ENCODE data around the gene TMEM132C. TPM values are rescaled to one million over a fixed set of nuclear protein-coding genes. Genes with fewer than 3 reads are reported as not detected.

The TMEM132C gene
- total RNA-seq, 2 experiments from 2014 or later: not detected

DNA sequence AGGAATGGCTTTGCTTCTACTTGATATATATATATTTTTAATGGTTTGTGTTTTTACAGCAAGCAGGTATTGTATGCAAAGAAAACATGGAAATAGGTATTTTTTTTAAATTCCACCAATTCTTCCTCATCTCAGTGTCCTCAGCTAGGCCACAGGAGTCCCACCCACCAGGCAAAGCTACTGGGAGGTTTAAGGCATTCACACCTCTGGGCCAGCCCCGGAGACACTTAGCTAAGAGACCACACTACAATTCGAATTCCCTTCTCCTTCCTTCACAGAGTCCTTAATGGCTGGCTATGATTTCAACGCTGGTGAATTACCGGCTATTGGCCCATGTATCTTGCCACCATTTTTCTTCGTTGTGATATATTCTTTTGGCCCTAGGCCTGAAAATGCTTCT is 485.4 kb downstream of the TMEM132C start:
- Mint-ChIP-seq H3K4me1 (no peaks in the 10 kb centered on the region), H3K9me3 (ENCODE audit: low read depth) (no peaks in the 10 kb centered on the region), H3K4me3 (no peak overlapping the region), H3K36me3 (ENCODE audit: low read depth) (no peaks in the 10 kb centered on the region), H3K27ac (no peak overlapping the region), H3K27me3 (no peaks in the 10 kb centered on the region)
- ATAC-seq: no peak
- POLR2A ChIA-PET: no interaction called here
- intact Hi-C loops (cut with DNase I, micrococcal nuclease): no loop called here
- no peak for DNase-seq
- CTCF ChIA-PET: interaction anchor here (1.1 kb wide), 1 partner anchor 36 kb away, joined by 3 read pairs; no protein-coding TSS in a partner anchor

DNA sequence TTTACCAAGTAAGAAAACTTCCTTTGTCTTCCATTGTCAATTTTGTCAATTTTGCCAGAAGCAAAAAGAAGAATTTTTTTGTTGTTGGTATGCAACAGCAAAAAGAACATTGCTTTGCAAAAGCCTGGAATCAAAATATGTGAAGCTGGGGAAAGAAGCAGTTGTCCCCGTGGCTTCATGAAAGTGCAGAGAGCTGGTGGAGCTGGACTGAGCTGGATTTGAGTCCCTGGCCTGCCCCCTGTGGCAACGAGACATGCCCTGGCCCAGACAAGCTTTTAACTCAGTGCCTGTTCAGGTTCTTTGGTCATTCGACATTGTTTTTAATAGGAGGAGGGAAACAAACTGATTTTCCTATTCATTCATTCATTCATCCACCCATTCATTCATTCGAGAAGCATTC is 486.5 kb downstream of the TMEM132C start:
- ChIA-PET CTCF (no interaction called here), POLR2A (no interaction called here)
- H3K36me3 Mint-ChIP-seq (ENCODE audit: low read depth): no peaks in the 10 kb centered on the region
- H3K27me3 Mint-ChIP-seq: no peaks in the 10 kb centered on the region
- intact Hi-C loops (cut with DNase I, micrococcal nuclease): no loop called here
- no peak overlapping the region for H3K27ac Mint-ChIP-seq
- no peaks in the 10 kb centered on the region for H3K9me3 Mint-ChIP-seq (ENCODE audit: low read depth)
- H3K4me1 Mint-ChIP-seq: no peaks in the 10 kb centered on the region
- no peak for ATAC-seq
- no peak for DNase-seq
- H3K4me3 Mint-ChIP-seq: no peak overlapping the region

DNA sequence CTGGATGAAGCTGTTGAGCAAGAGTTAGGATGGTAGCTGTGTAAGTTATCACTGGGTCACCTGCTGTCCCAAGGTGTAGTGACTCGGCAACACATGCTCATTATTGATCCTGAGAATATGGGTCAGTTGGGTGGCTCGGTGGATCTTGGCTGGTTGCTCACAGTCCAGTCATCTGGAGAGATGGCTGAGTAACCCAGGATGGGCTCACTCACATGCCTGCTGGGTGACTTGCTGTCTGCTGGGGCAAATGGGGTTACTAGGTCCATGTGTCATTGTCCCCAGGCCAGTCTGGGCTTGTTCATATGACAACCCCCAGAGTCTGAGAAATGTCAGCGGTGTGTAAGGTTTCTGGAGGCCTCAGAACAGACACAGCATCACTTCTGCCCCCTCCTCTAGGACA is 487.3 kb downstream of the TMEM132C start:
- CTCF ChIA-PET: no interaction called here
- Mint-ChIP-seq H3K9me3 (ENCODE audit: low read depth) (no peaks in the 10 kb centered on the region), H3K36me3 (ENCODE audit: low read depth) (no peaks in the 10 kb centered on the region), H3K27ac (no peak overlapping the region), H3K4me1 (no peaks in the 10 kb centered on the region), H3K4me3 (no peak overlapping the region), H3K27me3 (no peaks in the 10 kb centered on the region)
- ATAC-seq (no peak), DNase-seq (peak; percentile 5)
- POLR2A ChIA-PET: no interaction called here
- intact Hi-C loops (cut with DNase I, micrococcal nuclease): no loop called here

DNA sequence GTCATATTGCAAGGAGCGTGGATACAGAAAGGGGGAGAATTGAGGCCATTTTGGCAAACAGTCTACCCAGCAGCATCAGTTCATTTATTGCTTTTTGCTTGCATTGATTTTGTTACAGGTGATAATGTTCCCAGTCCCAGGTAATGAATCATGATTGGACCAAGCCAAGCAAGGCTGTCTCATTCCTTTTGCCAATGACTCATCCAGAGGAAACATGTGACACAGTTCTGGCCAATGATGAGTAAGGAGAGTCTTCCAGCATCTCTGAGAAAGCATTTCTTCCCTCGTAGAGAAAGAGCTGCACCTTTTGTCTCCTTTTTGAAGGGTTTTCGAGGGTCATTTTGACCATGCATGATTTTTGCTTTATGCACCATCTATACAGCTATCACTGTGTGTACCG is 488.6 kb downstream of the TMEM132C start:
- intact Hi-C loops (cut with DNase I, micrococcal nuclease): no loop called here
- Mint-ChIP-seq H3K27me3 (peaks cover 2% of the 10 kb centered on the region), H3K36me3 (ENCODE audit: low read depth) (no peaks in the 10 kb centered on the region), H3K4me1 (no peaks in the 10 kb centered on the region), H3K27ac (no peak overlapping the region), H3K4me3 (no peak overlapping the region), H3K9me3 (ENCODE audit: low read depth) (no peaks in the 10 kb centered on the region)
- DNase-seq: no peak
- ChIA-PET POLR2A (no interaction called here), CTCF (no interaction called here)
- ATAC-seq: no peak

Small RNA genes within 50 kb of the gene (microRNA-seq; reads per million reads assigned to microRNA genes)
- not detected for gene MIR3612 (ENCODE audit: borderline replicate concordance)
- gene MIR4419B (ENCODE audit: borderline replicate concordance): not detected

Data from activated CD4-positive, alpha-beta T cell treated with anti-CD3 and anti-CD28 coated beads for 36 hours (primary cell).